GM19193 (cell line): ENCODE data around the gene GNAI3.

ENCODE experiments used
- POLR2A ChIP-seq: IDR thresholded peaks from 4 replicates; pipeline ENCODE4 v1.6.1; 2011; ENCODE audit not compliant: insufficient read depth, insufficient read length; ENCODE audit errors: extremely low read depth

Gene GNAI3

GRCh38 chr1:109661391-109661790 is 113.0 kb downstream of the GNAI3 start:
- TF ChIP-seq POLR2A = no peak

GRCh38 chr1:109664671-109665070 is 116.3 kb downstream of the GNAI3 start:
- no peak for TF ChIP-seq POLR2A

- TF ChIP-seq POLR2A = no peak
Observed at GRCh38 chr1:109667452-109668122, 119.2 kb downstream of the GNAI3 start, which contains the start of gene GSTM2. Gene GSTM2 (plus strand): TSS chr1:109668057. CDS start chr1:109668116, 59 bp downstream.
